ENCODE data around the gene COX4I2. TPM values are rescaled to one million over a fixed set of nuclear protein-coding genes. Genes with fewer than 3 reads are reported as not detected.
"Not testable (repeated sequence)": the region's sequence is repeated elsewhere in the genome, so short reads cannot be mapped to it uniquely, and the experiment has no call there.

Gene COX4I2
- polyA plus RNA-seq (2012; ENCODE audit: low read depth, missing spikeins) = not detected

GRCh38 chr20:31637660-31638059 is at the start of gene COX4I2:
TSS of gene COX4I2 (plus strand) at chr20:31637912. CDS start at chr20:31639018, 1,106 bp downstream.
- TF ChIP-seq POLR2AphosphoS5 (IDR thresholded peaks at IDR 0.05; ENCODE audit: low read depth, low read length) = no peak
- TF ChIP-seq POU2F2 (IDR thresholded peaks at IDR 0.05; ENCODE audit: low read depth, low read length) = no peak
- TF ChIP-seq POLR2A (IDR thresholded peaks at IDR 0.05; ENCODE audit: low read depth, low read length) = no peak
- no peak for TF ChIP-seq SPI1 (IDR thresholded peaks at IDR 0.05; ENCODE audit: low read depth, low read length)
- no peak for TF ChIP-seq TAF1 (IDR thresholded peaks at IDR 0.05; ENCODE audit: low read depth, low read length)
- no peak for TF ChIP-seq PAX5 (IDR thresholded peaks at IDR 0.05; ENCODE audit: insufficient read depth, low read length, severe bottlenecking)
- no peak for DNase-seq (ENCODE audit: insufficient read length, low spot score)
- FAIRE-seq = no peak

- FAIRE-seq = no peak
- TF ChIP-seq POU2F2 (IDR thresholded peaks at IDR 0.05; ENCODE audit: low read depth, low read length) = no peak
- no peak for TF ChIP-seq POLR2AphosphoS5 (IDR thresholded peaks at IDR 0.05; ENCODE audit: low read depth, low read length)
- TF ChIP-seq POLR2A (IDR thresholded peaks at IDR 0.05; ENCODE audit: low read depth, low read length) = no peak
- no peak for TF ChIP-seq SPI1 (IDR thresholded peaks at IDR 0.05; ENCODE audit: low read depth, low read length)
- no peak for TF ChIP-seq PAX5 (IDR thresholded peaks at IDR 0.05; ENCODE audit: insufficient read depth, low read length, severe bottlenecking)
- no peak for DNase-seq (ENCODE audit: insufficient read length, low spot score)
Measured at GRCh38 chr20:31590717-31591225, 46.9 kb upstream of the COX4I2 start.

GRCh38 chr20:31593221-31594001 is 44.3 kb upstream of the COX4I2 start:
- DNase-seq (ENCODE audit: insufficient read length, low spot score) = no peak
- FAIRE-seq = no peak
- TF ChIP-seq POU2F2 (IDR thresholded peaks at IDR 0.05; ENCODE audit: low read depth, low read length) = no peak
- no peak for TF ChIP-seq SPI1 (IDR thresholded peaks at IDR 0.05; ENCODE audit: low read depth, low read length)
- no peak for TF ChIP-seq POLR2A (IDR thresholded peaks at IDR 0.05; ENCODE audit: low read depth, low read length)
- TF ChIP-seq POLR2AphosphoS5 (IDR thresholded peaks at IDR 0.05; ENCODE audit: low read depth, low read length) = no peak
- no peak for TF ChIP-seq PAX5 (IDR thresholded peaks at IDR 0.05; ENCODE audit: insufficient read depth, low read length, severe bottlenecking)
- no peak for TF ChIP-seq TAF1 (IDR thresholded peaks at IDR 0.05; ENCODE audit: low read depth, low read length)

- no peak for DNase-seq (ENCODE audit: insufficient read length, low spot score)
- FAIRE-seq = no peak
- TF ChIP-seq SPI1 (IDR thresholded peaks at IDR 0.05; ENCODE audit: low read depth, low read length) (no peak), POLR2A (IDR thresholded peaks at IDR 0.05; ENCODE audit: low read depth, low read length) (no peak), TAF1 (IDR thresholded peaks at IDR 0.05; ENCODE audit: low read depth, low read length) (no peak), POU2F2 (IDR thresholded peaks at IDR 0.05; ENCODE audit: low read depth, low read length) (no peak), PAX5 (IDR thresholded peaks at IDR 0.05; ENCODE audit: insufficient read depth, low read length, severe bottlenecking) (no peak), POLR2AphosphoS5 (IDR thresholded peaks at IDR 0.05; ENCODE audit: low read depth, low read length) (no peak)
Measured at GRCh38 chr20:31594002-31594557, 43.6 kb upstream of the COX4I2 start.

DNA sequence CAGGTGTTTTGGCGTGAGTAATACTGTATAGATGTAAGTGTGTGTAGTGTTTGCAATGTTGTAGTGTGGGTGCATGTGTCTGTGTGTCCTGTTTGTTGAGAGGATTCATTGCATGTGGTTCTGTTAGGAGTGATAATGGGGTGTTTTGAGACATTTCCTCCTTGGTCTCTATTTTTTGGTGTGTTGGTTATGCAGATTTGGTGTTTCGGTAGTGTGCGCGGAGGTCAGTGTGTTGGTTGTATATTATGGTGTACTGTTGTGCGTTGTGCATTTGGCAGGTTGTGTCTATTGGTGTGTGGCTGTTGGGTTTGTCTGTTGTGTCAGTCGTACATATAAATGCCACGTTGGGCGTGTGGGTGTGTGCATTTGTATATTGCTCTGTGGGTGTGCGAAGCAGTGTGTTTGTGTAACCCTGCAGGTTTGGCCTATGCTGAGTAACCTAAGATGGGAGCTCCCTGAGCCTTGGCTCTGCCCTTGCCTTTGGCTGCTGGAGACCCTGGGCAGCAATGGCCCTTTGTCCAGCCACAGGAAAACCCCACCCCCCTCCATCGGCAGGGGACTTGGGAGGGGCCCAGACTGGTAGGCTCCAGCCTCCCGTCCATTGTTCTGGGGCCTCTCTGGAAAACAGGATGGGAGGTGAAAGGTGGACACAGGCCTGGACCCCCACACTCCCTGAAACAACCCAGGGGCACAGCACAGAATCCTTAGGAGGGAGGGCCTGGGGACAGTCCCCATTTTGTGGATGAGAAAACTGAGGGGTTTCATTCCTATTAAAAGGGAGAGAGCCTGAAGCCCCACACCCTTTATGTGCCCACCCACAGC is 42.9 kb upstream of the COX4I2 start:
- DNase-seq (ENCODE audit: insufficient read length, low spot score) (no peak), FAIRE-seq (no peak)
- TF ChIP-seq POLR2AphosphoS5 (IDR thresholded peaks at IDR 0.05; ENCODE audit: low read depth, low read length) = no peak
- no peak for TF ChIP-seq SPI1 (IDR thresholded peaks at IDR 0.05; ENCODE audit: low read depth, low read length)
- no peak for TF ChIP-seq POLR2A (IDR thresholded peaks at IDR 0.05; ENCODE audit: low read depth, low read length)
- no peak for TF ChIP-seq TAF1 (IDR thresholded peaks at IDR 0.05; ENCODE audit: low read depth, low read length)
- no peak for TF ChIP-seq POU2F2 (IDR thresholded peaks at IDR 0.05; ENCODE audit: low read depth, low read length)
- TF ChIP-seq PAX5 (IDR thresholded peaks at IDR 0.05; ENCODE audit: insufficient read depth, low read length, severe bottlenecking) = no peak

DNA sequence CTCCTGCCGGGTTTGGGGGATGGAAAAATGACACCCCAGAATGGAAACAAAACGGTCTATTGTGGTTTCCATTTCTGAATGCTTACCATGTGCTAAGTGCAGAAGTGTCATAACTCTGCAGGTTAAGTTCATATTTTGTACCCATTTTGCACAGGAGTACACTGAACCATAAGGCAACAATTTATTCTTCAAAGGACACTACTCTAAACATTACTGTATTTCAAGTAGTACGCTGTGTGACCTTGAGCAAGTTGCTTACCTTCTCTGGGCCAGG is 42.4 kb upstream of the COX4I2 start:
- TF ChIP-seq PAX5 (IDR thresholded peaks at IDR 0.05; ENCODE audit: insufficient read depth, low read length, severe bottlenecking) (no peak), POU2F2 (IDR thresholded peaks at IDR 0.05; ENCODE audit: low read depth, low read length) (no peak), POLR2AphosphoS5 (IDR thresholded peaks at IDR 0.05; ENCODE audit: low read depth, low read length) (no peak), TAF1 (IDR thresholded peaks at IDR 0.05; ENCODE audit: low read depth, low read length) (no peak), POLR2A (IDR thresholded peaks at IDR 0.05; ENCODE audit: low read depth, low read length) (no peak), SPI1 (IDR thresholded peaks at IDR 0.05; ENCODE audit: low read depth, low read length) (no peak)
- FAIRE-seq = no peak
- DNase-seq (ENCODE audit: insufficient read length, low spot score) = no peak

DNA sequence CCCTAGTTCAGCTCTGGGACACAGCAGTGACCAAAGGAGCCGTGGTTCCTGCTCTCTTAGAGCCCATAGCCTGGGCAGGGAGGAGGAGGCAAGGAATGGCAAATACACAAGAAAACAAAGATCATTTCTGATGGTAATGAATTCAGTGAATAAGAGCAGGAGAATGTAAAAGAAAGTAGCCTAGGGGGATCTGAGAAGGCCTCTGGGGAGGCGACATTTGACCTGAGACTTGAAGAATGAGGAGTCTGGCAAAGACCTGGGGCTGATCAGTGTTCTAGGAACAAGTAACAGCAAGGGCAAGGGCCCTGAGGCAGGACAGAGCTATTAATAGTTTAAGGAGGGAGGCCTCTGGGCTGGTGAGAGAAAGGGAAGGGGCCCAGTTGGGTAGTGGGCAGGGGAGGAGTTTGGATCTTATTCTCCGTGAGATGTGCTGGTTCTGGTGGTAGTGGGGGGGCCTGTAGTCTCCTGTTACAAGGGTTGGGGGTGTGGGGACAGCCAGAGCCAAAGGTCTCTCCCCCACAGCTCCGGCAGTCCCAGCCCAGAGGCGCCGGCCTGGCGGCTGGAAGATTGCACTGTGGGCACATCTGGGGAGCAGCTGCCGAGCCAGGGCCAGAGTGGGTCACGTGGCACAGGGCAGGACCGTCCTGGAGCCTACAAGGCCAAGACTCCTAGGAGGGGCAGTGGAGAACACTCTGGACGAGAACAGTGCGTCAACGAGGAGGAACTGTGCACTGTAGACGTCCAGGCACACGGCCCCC is 41.9 kb upstream of the COX4I2 start:
- FAIRE-seq (no peak), DNase-seq (ENCODE audit: insufficient read length, low spot score) (no peak)
- TF ChIP-seq SPI1 (IDR thresholded peaks at IDR 0.05; ENCODE audit: low read depth, low read length) = no peak
- no peak for TF ChIP-seq POLR2AphosphoS5 (IDR thresholded peaks at IDR 0.05; ENCODE audit: low read depth, low read length)
- no peak for TF ChIP-seq TAF1 (IDR thresholded peaks at IDR 0.05; ENCODE audit: low read depth, low read length)
- no peak for TF ChIP-seq POLR2A (IDR thresholded peaks at IDR 0.05; ENCODE audit: low read depth, low read length)
- TF ChIP-seq POU2F2 (IDR thresholded peaks at IDR 0.05; ENCODE audit: low read depth, low read length) = no peak
- TF ChIP-seq PAX5 (IDR thresholded peaks at IDR 0.05; ENCODE audit: insufficient read depth, low read length, severe bottlenecking) = no peak

GRCh38 chr20:31596412-31596715 is 41.3 kb upstream of the COX4I2 start:
- DNase-seq (ENCODE audit: insufficient read length, low spot score); FAIRE-seq: not testable (repeated sequence)
